ENCODE results near the gene CLK4. TPM values are rescaled to one million over a fixed set of nuclear protein-coding genes. Genes with fewer than 3 reads are reported as not detected.

Gene CLK4
- total RNA-seq, 4 donors from 2014 or later = 33.5 to 59.0 (median 41.5) TPM

DNA sequence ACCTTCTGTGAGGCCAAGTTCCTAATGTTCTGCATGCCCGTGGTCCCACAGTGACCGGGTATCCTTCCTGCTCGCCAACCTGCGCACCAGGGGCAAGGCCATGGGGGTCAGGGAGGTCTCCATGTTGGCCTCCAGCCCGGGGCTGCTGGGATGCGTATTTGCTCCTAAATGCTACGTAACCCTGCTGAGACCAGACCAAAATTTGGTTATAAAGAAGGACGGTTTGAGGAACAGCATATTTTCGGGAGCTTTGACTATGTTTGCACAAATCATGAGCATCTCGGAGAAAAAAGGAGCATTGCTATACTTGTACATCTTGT lies 35.7 kb upstream of the CLK4 start:
- no peak overlapping the region for H3K4me3 ChIP-seq
- H3K27ac ChIP-seq = no peak overlapping the region
- no peaks in the 10 kb centered on the region for H3K27me3 ChIP-seq
- no peaks in the 10 kb centered on the region for H3K4me1 ChIP-seq
- TF ChIP-seq, protein P1, sequence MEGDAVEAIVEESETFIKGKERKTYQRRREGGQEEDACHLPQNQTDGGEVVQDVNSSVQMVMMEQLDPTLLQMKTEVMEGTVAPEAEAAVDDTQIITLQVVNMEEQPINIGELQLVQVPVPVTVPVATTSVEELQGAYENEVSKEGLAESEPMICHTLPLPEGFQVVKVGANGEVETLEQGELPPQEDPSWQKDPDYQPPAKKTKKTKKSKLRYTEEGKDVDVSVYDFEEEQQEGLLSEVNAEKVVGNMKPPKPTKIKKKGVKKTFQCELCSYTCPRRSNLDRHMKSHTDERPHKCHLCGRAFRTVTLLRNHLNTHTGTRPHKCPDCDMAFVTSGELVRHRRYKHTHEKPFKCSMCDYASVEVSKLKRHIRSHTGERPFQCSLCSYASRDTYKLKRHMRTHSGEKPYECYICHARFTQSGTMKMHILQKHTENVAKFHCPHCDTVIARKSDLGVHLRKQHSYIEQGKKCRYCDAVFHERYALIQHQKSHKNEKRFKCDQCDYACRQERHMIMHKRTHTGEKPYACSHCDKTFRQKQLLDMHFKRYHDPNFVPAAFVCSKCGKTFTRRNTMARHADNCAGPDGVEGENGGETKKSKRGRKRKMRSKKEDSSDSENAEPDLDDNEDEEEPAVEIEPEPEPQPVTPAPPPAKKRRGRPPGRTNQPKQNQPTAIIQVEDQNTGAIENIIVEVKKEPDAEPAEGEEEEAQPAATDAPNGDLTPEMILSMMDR (IDR thresholded peaks at IDR 0.05) = no peak
- no peak for TF ChIP-seq POLR2A (IDR thresholded peaks at IDR 0.05)
- no peak for DNase-seq
- no peaks in the 10 kb centered on the region for H3K36me3 ChIP-seq
- H3K9me3 ChIP-seq = no peaks in the 10 kb centered on the region

- Histone ChIP-seq H3K4me1 (no peaks in the 10 kb centered on the region), H3K27ac (no peak overlapping the region), H3K36me3 (no peaks in the 10 kb centered on the region), H3K9me3 (no peaks in the 10 kb centered on the region), H3K27me3 (no peaks in the 10 kb centered on the region), H3K4me3 (no peak overlapping the region)
- TF ChIP-seq, protein P1 (IDR thresholded peaks at IDR 0.05) = no peak
- no peak for DNase-seq
These were observed 35.1 kb upstream of the CLK4 start for GRCh38 chr5:178661836-178662540.

DNA sequence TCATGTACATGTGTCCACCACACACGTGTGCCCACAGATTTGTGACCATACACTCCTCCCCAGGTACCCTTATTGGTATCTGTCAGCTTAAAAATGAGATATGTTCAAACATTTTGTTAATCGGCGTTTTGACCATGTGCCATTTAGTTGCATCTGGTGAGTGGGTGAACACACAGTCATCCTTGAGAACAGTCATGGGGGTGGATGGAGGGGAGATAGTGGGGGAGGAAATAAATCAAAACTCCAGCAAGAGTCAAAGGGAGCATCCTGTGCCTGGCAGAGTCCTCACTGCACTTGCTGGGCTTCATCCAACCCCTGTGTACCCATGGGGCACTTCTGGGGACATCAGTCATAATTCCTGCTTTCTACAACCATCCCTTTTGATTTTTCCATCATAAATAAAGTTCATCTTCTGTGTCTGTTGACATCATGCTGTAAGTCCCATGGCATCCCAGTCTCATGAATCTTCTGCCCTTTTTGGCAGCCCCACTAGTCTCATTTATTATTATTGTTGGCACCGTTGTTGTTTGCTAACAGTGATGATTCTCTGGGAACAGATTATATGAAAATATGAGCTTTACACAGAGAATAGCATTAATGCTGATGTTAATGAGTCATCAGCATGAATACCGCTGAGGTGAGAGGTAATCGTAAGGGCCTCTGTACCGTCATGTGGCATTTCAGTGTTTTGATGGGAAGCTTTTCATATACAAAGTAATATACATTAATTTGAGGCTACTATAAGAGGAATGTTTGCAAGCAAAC lies 24.4 kb upstream of the CLK4 start:
- no peaks in the 10 kb centered on the region for H3K27me3 ChIP-seq
- H3K27ac ChIP-seq = no peak overlapping the region
- no peaks in the 10 kb centered on the region for H3K4me1 ChIP-seq
- no peaks in the 10 kb centered on the region for H3K36me3 ChIP-seq
- no peak for TF ChIP-seq POLR2A (IDR thresholded peaks at IDR 0.05)
- TF ChIP-seq, protein P1 (IDR thresholded peaks at IDR 0.05) = no peak
- no peak overlapping the region for H3K4me3 ChIP-seq
- no peak for DNase-seq
- H3K9me3 ChIP-seq = no peaks in the 10 kb centered on the region

GRCh38 chr5:178650214-178650613 lies 23.4 kb upstream of the CLK4 start:
- TF ChIP-seq POLR2A (IDR thresholded peaks at IDR 0.05) = no peak
- TF ChIP-seq, protein P1 (IDR thresholded peaks at IDR 0.05) = no peak
- Histone ChIP-seq H3K27me3 (no peaks in the 10 kb centered on the region), H3K36me3 (no peaks in the 10 kb centered on the region), H3K27ac (no peak overlapping the region), H3K9me3 (no peaks in the 10 kb centered on the region), H3K4me3 (no peak overlapping the region), H3K4me1 (no peaks in the 10 kb centered on the region)
- no peak for DNase-seq

DNA sequence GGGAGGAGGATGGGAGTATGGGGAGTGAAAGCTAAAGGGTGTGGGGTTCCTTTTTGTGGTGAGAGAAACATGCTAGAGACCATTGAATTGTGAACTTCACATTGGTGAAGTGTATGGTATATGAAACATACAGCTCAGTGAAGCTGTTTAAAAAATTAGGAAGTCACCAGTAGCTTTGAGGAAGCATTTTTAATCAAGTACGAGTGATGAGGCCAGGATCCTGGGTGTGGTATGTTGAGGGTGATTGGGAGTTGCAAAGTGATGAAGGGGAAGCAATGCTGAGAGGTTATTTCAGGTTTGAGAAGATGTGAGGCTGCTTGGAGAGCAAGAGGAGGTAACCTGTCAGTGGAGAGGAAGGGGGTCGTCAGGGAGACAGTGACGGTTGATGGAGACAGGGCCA lies 22.7 kb upstream of the CLK4 start:
- TF ChIP-seq, protein P1 (IDR thresholded peaks at IDR 0.05) = no peak
- TF ChIP-seq POLR2A (IDR thresholded peaks at IDR 0.05) = no peak
- H3K27me3 ChIP-seq = no peaks in the 10 kb centered on the region
- no peak overlapping the region for H3K4me3 ChIP-seq
- no peak for DNase-seq
- no peak overlapping the region for H3K27ac ChIP-seq
- no peaks in the 10 kb centered on the region for H3K9me3 ChIP-seq
- no peaks in the 10 kb centered on the region for H3K36me3 ChIP-seq
- H3K4me1 ChIP-seq = no peaks in the 10 kb centered on the region
